D341Med (cell line): ENCODE data around the gene GBA3.

Experiments
- DNase-seq: peaks from one replicate; pipeline ENCODE4 v3.0.0; 2012; ENCODE audit warnings: low spot score

GBA3 gene

GRCh38 chr4:22787753-22788375 is 95.1 kb downstream of the GBA3 start:
- DNase-seq: no peak

- DNase-seq: no peak
These were observed 97.9 kb downstream of the GBA3 start for GRCh38 chr4:22790631-22791030.

DNA sequence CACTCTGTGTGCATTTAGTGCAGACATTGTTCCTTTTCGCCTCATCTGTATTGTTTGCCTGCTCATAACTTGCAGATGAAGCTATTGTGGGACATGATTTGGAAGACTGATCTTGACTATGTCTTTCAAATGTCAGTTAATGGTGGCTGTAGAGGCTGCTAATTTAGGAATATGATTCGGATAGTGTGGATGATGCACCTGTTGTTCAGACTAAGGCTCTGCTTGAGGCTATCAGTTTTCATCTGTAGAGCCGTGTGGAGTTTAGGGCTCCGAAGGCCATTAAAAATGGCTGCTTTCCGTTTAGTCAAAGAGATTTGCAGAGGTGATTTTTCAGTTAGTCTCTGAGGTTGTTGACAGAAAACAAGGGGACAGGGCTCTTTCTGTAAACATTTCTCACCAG is 102.0 kb downstream of the GBA3 start:
- DNase-seq: no peak

DNA sequence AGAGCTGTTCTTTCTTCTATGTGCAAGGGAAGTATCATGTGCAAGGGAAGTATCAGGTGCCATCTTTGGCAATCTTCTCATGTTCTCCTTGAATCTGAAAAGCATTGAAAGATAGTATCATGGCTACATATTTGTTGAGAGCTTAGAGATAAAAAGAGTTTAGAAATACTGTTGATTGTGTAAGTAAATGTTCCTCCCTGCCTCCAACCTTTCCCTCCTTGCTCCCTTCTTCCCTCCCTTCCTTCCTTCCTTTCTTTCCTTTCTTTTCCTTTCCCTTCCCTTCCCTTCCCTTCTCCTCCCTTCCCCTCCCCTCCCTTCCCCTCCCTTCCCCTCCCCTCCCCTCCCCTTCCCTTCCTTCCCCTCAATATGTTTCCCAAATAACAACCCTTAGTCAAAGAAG is 108.7 kb downstream of the GBA3 start:
- no peak for DNase-seq

DNA sequence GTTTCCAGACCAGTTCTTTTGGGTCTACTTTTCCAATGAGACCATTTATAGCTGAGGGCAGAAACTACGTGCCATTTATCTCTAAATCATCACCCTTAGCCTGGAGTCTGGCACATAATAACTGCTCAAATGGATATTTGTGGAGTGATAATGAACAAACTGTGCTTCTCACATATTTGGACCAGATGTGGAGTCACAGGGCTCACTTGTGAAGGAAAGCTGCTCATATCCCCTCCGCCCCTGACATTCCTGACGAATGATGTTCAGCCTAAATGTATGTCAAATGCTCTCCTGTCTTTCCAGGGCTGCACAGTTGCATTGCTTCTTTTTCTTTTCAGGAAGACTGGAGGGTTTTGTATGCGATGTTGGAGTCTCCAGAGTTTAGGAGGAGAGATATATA is 110.1 kb downstream of the GBA3 start:
- DNase-seq: no peak

GRCh38 chr4:22803512-22803911 is 110.8 kb downstream of the GBA3 start:
- DNase-seq: no peak

- DNase-seq: no peak
These were observed 122.2 kb downstream of the GBA3 start for GRCh38 chr4:22814906-22815305.

DNA sequence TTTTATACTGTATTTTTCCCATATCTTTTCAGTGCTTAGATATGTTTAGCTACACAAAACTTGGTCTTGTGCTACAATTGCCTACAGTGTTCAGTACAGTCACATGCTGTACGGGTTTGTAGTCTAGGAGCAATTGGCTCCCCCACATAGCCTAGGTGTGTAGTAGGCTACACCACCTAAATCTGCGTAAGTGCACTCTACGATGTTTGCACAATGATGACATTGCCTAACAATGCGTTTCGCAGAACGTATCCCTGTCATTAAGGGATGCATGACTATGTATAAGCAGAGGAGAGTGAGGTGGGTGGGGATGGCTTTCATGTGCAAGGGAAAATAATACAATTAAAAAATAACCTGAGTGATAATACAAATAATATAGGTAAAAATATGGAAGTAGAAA is 131.4 kb downstream of the GBA3 start:
- DNase-seq: no peak

GRCh38 chr4:22842360-22843018 is 149.8 kb downstream of the GBA3 start:
- no peak for DNase-seq

DNA sequence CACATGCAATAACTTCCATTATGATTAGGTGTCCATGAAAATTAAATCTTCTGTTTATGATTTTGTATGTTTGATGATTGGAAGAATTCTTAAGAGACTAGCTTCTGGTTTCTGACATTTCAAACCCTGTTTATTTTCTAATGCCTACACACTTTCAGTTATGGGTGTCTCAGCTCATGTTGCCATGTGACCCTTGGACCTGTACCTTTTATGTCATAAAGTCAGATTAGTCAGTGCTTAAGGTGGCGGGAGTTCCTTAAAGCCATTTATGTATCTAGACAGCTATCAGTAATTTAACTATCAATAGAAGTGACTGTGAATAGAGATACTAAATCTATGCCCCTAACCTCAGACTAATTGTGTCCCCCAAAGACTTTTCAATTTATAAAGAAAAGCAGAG is 155.6 kb downstream of the GBA3 start:
- no peak for DNase-seq

DNA sequence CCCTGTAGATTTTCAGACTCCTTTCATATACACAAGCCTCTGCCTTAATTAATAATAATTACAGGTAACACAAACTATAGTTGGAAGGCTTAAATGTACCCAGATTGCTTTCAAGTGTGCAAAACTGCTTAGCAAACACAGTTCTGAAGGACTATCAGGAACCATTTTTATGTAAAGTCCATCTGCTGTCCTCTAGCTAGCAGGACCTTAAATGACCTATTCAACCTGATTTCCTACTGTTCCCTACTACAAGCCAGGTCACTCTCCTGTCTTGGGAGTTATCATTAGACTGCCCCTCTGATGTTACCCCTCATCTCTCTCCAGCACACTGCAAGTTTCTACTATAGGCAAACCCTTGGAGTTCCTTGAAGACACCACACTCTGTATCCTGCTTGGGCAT is 157.3 kb downstream of the GBA3 start:
- DNase-seq: no peak

GRCh38 chr4:22850630-22851029 is 157.9 kb downstream of the GBA3 start:
- no peak for DNase-seq

- no peak for DNase-seq
These were observed 164.7 kb downstream of the GBA3 start for GRCh38 chr4:22857411-22857810.

DNA sequence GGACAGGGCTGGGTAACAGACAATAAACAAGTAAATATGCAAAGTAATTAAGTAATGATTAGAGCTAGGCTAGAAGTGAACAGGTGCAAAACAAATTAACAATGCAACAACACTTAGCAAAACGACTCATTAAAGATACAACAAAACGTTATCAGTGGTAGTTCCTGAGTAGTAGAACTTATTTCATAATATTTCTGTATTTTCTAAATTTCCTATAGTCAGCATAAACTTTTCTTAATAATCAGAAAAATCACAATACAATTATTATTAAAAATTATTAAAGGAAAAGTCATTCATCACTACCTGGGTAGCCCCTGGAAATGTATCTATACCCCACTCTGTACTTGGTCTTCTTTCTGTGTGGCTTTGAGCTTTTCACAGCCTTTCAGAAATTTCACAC is 166.6 kb downstream of the GBA3 start:
- no peak for DNase-seq
